ENCODE results near the gene ABCC12. TPM values are rescaled to one million over a fixed set of nuclear protein-coding genes. Genes with fewer than 3 reads are reported as not detected.

The ABCC12 gene
- polyA plus RNA-seq (2013, experiment 1 of 4): 0.17 TPM
- polyA plus RNA-seq (2013, experiment 2 of 4): 0.43 TPM
- 0.11 TPM for polyA plus RNA-seq (2013, experiment 3 of 4)
- polyA plus RNA-seq (2013, experiment 4 of 4): 0.49 TPM

DNA sequence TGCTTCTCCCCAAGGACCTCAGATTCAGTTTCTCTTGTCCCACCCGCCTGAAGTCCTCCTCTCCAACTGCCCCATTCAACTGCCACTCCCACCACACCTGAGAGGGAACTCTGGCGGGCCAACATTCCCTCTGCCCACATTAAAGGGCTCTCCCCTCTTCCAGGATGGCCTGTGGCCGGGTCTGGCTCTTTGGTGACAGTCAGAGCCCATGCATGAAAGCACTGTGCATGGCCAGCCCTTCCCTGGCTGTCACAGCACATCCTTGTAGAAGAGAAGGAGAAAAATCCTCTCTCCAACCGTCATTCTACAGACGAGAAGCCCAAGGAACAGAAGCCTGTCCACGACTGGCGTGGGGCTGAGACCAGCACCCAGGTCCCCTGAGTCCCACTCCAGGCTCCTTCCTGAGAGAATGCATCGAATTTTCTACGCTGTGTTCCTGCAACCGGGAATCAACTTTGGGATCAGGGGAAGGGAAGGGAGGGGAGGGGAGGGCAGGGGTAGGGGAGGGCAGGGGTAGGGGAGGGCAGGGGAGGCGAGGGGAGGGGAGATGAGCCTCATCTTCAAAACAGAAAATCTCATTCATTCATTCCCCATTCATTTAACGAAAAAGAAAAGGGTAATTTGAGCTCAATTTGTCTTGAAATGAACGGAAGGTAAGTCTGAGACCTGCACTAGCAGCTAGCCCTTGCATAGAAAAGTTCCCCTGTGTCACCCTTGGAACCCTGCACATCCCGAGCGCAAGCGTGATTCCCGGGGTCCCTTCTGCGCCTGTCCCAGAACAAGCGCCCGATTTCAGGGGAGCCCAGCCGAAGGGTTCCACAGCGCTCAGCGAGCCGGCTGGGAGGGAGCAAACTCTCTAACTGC is at the start of gene ABCC12:
TSS of gene ABCC12 (minus strand) at position 68 of the 864 bp plus-strand sequence. CDS start 9,569 bp downstream, outside the sequence.
- Histone ChIP-seq H3K27me3 (ENCODE audit: control insufficient read depth, insufficient read depth, low read length, poor library complexity, severe bottlenecking) (no peaks in the 10 kb centered on the region), H3K36me3 (ENCODE audit: control insufficient read depth, insufficient read depth, low read length) (no peaks in the 10 kb centered on the region), H3K4me1 (ENCODE audit: control insufficient read depth, insufficient read depth, low read length) (no peaks in the 10 kb centered on the region), H3K4me3 (ENCODE audit: insufficient read depth, low read depth, low read length) (no peak within 1 kb of the TSS), H3K27ac (ENCODE audit: insufficient read depth, low read depth, low read length, poor library complexity, severe bottlenecking) (no peak within 1 kb of the TSS), H3K9me3 (ENCODE audit: control insufficient read depth, low read length) (no peaks in the 10 kb centered on the region)
- WGBS, 2 experiments: 83 to 87% methylated on average over 23 of the region's 24 CpGs

DNA sequence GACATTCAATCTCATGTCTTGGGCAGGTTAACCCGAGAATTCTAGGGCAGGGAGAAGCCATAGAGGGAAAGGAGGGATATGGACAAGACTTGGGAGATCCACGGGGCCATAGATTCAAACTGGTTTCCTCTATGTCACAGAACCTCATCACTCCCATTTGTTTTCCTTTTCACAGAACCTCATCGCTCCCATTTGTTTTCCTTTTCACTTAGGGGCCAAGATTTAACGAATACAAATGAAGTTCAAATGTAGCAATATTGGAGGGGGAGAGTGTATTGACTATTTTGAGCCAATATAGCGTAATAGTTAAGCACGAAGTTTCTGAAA is 49.0 kb upstream of the ABCC12 start:
- no peaks in the 10 kb centered on the region for H3K4me1 ChIP-seq (ENCODE audit: control insufficient read depth, insufficient read depth, low read length)
- H3K36me3 ChIP-seq (ENCODE audit: control insufficient read depth, insufficient read depth, low read length): no peaks in the 10 kb centered on the region
- no peak overlapping the region for H3K27ac ChIP-seq (ENCODE audit: insufficient read depth, low read depth, low read length, poor library complexity, severe bottlenecking)
- no peaks in the 10 kb centered on the region for H3K9me3 ChIP-seq (ENCODE audit: control insufficient read depth, low read length)
- H3K4me3 ChIP-seq (ENCODE audit: insufficient read depth, low read depth, low read length): no peak overlapping the region
- H3K27me3 ChIP-seq (ENCODE audit: control insufficient read depth, insufficient read depth, low read length, poor library complexity, severe bottlenecking): no peaks in the 10 kb centered on the region
- 95 to 96% methylated on average over 6 of the region's 6 CpGs for WGBS, 2 experiments

DNA sequence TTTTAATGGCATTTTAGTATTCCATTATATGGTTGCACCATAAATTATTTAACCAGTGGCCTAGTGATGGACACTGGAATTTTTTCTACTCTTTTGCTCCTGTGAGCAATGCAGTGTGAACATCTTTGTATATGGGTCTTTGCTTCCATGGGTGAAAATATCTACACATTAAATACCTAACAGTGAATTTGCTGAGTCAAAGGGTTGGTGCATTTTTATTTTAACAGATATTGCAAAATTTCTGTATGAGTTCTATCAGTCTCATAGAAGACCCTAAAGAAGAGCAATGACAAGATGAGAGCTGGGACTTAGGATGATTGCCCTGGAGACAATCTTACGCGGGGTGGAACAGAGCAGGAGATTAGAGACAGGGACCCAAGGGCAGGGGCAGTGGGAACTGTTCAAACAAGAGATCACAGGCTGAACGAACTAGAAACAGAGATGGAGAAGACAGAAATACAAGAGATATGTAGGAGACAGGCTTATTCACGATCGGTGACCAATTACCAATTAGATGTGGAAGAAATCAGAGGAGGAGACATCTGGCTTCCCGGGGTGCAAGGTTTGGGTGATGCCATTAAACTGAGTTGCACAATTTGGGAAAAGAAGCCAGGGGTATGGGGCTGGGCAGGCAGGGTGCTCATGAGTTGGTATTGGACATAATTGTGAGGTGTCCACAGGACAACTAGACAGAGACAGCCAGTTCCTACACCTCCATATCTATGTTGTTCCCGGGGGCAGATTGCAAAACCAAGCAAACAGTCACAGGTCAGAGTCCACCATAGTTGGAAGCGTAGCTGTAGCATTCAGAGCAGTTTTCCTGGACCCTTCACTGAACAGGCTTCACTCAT is 48.4 kb upstream of the ABCC12 start:
- Histone ChIP-seq H3K9me3 (ENCODE audit: control insufficient read depth, low read length) (no peaks in the 10 kb centered on the region), H3K27ac (ENCODE audit: insufficient read depth, low read depth, low read length, poor library complexity, severe bottlenecking) (no peak overlapping the region)

DNA sequence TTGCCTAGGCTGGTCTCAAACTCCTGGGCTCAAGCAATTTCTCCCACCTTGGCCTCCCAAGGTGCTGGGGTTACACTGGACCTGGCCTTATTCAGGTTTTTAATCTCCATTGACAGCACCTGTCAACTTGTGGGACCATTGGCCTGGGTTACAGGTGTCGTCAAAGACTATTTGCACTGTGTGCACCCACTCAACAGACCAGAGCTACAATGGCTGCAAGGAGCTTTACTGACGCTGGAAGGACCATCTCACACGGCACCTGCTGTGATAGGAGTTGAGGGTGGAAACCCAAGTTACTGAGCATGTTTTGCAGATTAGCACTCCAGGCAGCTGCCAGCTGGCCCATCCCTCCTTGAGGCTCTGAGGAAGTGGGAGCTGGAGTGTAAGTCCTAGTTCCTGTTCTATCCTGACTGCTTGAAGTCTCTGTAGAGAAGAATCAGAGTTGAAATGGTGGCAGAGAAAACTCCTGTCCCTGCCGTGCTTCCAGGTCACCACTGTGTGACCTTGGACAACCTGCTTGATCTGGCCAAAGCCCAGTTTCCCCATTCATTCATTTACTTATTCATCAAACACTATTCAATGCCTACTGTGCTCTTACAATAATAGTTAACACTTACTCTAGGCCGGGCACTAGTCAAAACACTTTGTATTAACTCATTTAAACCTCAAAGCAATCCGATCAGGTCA is 45.9 kb upstream of the ABCC12 start:
- Histone ChIP-seq H3K4me3 (ENCODE audit: insufficient read depth, low read depth, low read length) (no peak overlapping the region), H3K27ac (ENCODE audit: insufficient read depth, low read depth, low read length, poor library complexity, severe bottlenecking) (no peak overlapping the region), H3K27me3 (ENCODE audit: control insufficient read depth, insufficient read depth, low read length, poor library complexity, severe bottlenecking) (no peaks in the 10 kb centered on the region), H3K36me3 (ENCODE audit: control insufficient read depth, insufficient read depth, low read length) (no peaks in the 10 kb centered on the region), H3K4me1 (ENCODE audit: control insufficient read depth, insufficient read depth, low read length) (no peaks in the 10 kb centered on the region), H3K9me3 (ENCODE audit: control insufficient read depth, low read length) (no peaks in the 10 kb centered on the region)
- WGBS, 2 experiments: 86 to 92% methylated on average over 6 of the region's 6 CpGs

More for the DNA sequence above, 48.4 kb upstream of the ABCC12 start:
- WGBS, 2 experiments: 93 to 96% methylated on average over 8 of the region's 8 CpGs
- Histone ChIP-seq H3K4me1 (ENCODE audit: control insufficient read depth, insufficient read depth, low read length) (no peaks in the 10 kb centered on the region), H3K36me3 (ENCODE audit: control insufficient read depth, insufficient read depth, low read length) (no peaks in the 10 kb centered on the region), H3K27me3 (ENCODE audit: control insufficient read depth, insufficient read depth, low read length, poor library complexity, severe bottlenecking) (no peaks in the 10 kb centered on the region), H3K4me3 (ENCODE audit: insufficient read depth, low read depth, low read length) (no peak overlapping the region)

DNA sequence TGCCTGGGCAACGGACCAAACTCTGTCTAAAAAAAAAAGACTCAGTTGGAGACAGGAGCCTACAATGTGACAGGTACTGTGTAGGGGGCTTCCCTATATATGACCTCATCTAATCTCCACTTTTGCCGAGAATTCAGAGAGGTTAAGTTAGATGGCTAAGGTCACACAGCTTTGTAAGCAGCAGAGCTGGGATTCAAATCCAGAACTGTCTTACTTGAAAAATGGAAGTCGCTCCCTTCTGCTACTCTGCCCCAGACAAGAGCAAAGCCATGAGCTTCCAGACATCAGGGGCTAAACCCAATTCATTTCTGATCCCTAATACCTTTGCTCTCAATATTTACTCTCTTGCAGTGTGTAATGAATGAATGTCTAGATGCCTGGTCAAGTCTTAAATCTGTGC is 41.5 kb upstream of the ABCC12 start:
- H3K36me3 ChIP-seq (ENCODE audit: control insufficient read depth, insufficient read depth, low read length): no peaks in the 10 kb centered on the region
- no peak overlapping the region for H3K27ac ChIP-seq (ENCODE audit: insufficient read depth, low read depth, low read length, poor library complexity, severe bottlenecking)
- H3K4me1 ChIP-seq (ENCODE audit: control insufficient read depth, insufficient read depth, low read length): no peaks in the 10 kb centered on the region
- no peak overlapping the region for H3K4me3 ChIP-seq (ENCODE audit: insufficient read depth, low read depth, low read length)
- 91 to 92% methylated on average over 3 of the region's 3 CpGs for WGBS, 2 experiments
- H3K27me3 ChIP-seq (ENCODE audit: control insufficient read depth, insufficient read depth, low read length, poor library complexity, severe bottlenecking): no peaks in the 10 kb centered on the region
- H3K9me3 ChIP-seq (ENCODE audit: control insufficient read depth, low read length): no peaks in the 10 kb centered on the region

DNA sequence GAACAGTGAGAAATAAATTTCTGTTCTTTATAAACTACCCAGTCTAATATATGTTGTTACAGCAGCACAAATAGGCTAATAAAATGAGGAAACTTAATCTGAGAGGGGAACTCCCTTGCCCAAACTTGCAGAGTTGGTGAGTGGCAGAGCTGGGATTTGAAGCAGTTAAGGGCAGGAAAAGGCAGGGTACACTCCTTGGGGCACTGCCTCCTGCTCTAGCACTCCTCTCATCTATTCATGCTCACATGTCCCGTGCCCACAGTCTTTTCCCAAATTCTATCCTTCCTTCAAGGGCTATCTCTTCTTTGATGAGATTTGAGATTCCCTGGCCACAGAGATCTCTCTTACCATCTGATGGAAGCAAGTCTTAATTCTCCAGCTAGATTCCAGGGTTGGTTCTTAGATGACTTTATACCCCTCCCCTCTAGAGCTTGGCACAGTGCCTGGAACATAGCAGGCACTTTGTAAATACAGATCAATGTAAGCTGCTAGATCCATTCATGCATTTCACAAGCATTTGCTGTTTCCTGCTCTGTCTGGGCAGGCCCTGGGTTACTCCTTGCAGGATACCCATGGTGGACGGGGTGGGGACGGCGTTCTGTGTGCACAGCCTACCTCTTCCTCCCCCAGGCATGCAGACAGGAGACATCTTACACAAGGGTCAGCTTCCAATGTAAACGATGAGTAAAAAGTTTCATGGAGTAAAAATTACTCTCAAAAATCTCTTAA is 39.2 kb upstream of the ABCC12 start:
- no peaks in the 10 kb centered on the region for H3K36me3 ChIP-seq (ENCODE audit: control insufficient read depth, insufficient read depth, low read length)
- H3K9me3 ChIP-seq (ENCODE audit: control insufficient read depth, low read length): no peaks in the 10 kb centered on the region
- no peaks in the 10 kb centered on the region for H3K4me1 ChIP-seq (ENCODE audit: control insufficient read depth, insufficient read depth, low read length)
- 92 to 97% methylated on average over 4 to 5 of the region's 5 CpGs for WGBS, 2 experiments
- no peak overlapping the region for H3K4me3 ChIP-seq (ENCODE audit: insufficient read depth, low read depth, low read length)
- H3K27ac ChIP-seq (ENCODE audit: insufficient read depth, low read depth, low read length, poor library complexity, severe bottlenecking): no peak overlapping the region
- no peaks in the 10 kb centered on the region for H3K27me3 ChIP-seq (ENCODE audit: control insufficient read depth, insufficient read depth, low read length, poor library complexity, severe bottlenecking)

DNA sequence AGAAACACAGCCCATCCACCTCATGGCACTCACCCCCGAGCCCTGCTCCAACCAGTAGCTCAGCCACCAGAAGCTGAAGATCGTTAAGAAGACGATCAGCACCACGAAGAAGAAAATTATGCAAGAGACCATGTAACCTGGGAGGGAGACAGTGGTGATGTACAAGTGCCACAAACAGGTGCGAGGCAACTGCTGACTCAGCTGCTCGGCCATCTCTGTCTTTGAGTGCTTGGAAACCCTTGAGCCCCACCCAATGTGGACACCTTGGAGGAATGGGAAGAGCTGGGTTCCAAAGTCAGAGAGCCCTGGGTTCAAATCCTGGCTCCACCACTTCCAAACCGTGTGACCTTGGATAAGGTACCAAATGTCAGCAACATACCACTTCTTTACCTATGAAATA is 38.1 kb upstream of the ABCC12 start:
- no peak overlapping the region for H3K27ac ChIP-seq (ENCODE audit: insufficient read depth, low read depth, low read length, poor library complexity, severe bottlenecking)
- no peaks in the 10 kb centered on the region for H3K4me1 ChIP-seq (ENCODE audit: control insufficient read depth, insufficient read depth, low read length)
- no peaks in the 10 kb centered on the region for H3K27me3 ChIP-seq (ENCODE audit: control insufficient read depth, insufficient read depth, low read length, poor library complexity, severe bottlenecking)
- WGBS, 2 experiments: 93 to 95% methylated on average over 7 of the region's 7 CpGs
- H3K36me3 ChIP-seq (ENCODE audit: control insufficient read depth, insufficient read depth, low read length): no peaks in the 10 kb centered on the region
- no peak overlapping the region for H3K4me3 ChIP-seq (ENCODE audit: insufficient read depth, low read depth, low read length)
- no peaks in the 10 kb centered on the region for H3K9me3 ChIP-seq (ENCODE audit: control insufficient read depth, low read length)

DNA sequence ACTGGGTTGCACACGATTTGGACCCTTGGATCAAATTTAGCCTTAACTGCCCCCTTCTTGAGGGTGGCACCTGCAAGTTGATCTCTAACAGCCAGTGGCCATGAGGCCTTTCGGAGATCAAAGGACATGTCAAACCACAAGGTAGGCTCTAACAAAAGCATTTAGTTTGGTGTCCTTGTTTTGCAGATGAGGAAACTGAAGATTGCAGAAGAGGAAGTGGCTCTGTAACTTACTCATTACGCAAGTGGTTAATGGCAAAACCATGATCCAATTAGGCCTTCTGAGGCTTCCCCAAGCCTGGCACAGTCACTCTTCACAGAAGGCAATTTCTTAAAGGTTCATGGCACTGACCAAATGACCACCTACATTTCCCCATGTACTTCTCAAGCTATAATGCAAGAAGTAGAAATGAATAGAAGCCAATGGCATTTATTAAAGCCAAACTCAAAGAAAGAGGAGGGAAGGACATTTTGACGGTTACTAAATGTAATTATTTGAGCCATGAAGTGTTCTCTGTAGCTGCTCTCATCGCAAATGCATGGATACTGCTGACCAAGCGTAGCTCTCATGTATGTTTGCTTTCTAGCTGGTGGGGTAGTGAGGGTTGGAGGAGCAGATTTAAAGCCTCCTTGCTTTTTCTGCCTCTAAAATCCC is 32.8 kb upstream of the ABCC12 start:
- WGBS, 2 experiments: 94 to 95% methylated on average over 6 of the region's 6 CpGs
- Histone ChIP-seq H3K9me3 (ENCODE audit: control insufficient read depth, low read length) (no peaks in the 10 kb centered on the region), H3K27ac (ENCODE audit: insufficient read depth, low read depth, low read length, poor library complexity, severe bottlenecking) (no peak overlapping the region), H3K4me3 (ENCODE audit: insufficient read depth, low read depth, low read length) (no peak overlapping the region), H3K27me3 (ENCODE audit: control insufficient read depth, insufficient read depth, low read length, poor library complexity, severe bottlenecking) (no peaks in the 10 kb centered on the region), H3K4me1 (ENCODE audit: control insufficient read depth, insufficient read depth, low read length) (no peaks in the 10 kb centered on the region), H3K36me3 (ENCODE audit: control insufficient read depth, insufficient read depth, low read length) (no peaks in the 10 kb centered on the region)

DNA sequence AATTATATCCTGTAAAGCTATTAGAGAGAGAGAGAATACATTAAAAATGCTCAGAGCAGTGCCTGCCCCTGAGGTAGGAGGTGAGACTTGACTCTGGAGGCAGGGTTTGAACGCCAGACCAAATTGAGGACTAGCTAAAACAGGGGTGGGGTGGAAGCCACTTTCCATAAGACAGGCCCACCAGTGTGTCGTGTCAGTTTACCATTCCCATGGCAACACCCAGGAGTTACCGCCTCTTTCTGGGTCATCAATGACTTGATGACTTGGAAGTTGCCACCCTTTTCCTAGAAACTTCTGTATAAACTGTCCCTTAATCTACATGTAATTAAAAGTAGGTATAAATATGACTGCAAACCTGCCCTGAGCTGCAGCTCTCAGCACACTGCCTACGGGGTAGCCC is 32.0 kb upstream of the ABCC12 start:
- Histone ChIP-seq H3K4me3 (ENCODE audit: insufficient read depth, low read depth, low read length) (no peak overlapping the region), H3K36me3 (ENCODE audit: control insufficient read depth, insufficient read depth, low read length) (no peaks in the 10 kb centered on the region), H3K27me3 (ENCODE audit: control insufficient read depth, insufficient read depth, low read length, poor library complexity, severe bottlenecking) (no peaks in the 10 kb centered on the region), H3K4me1 (ENCODE audit: control insufficient read depth, insufficient read depth, low read length) (no peaks in the 10 kb centered on the region), H3K9me3 (ENCODE audit: control insufficient read depth, low read length) (no peaks in the 10 kb centered on the region), H3K27ac (ENCODE audit: insufficient read depth, low read depth, low read length, poor library complexity, severe bottlenecking) (no peak overlapping the region)
- WGBS, 2 experiments: 92 to 94% methylated on average over 4 of the region's 4 CpGs
